HepG2 (cell line): ENCODE measurements around the gene UBE2B.

Source experiments
- MAZ ChIP-seq, 2 experiments: sonication (generic) in 1 of 2; formaldehyde crosslinking in 1 of 2; IDR thresholded peaks; 2 replicates each; pipeline versions ENCODE4 v1.5.0 to v1.6.1; 2012 to 2020; ENCODE audit warnings: low read depth in 2 of 2, mild to moderate bottlenecking in 2 of 2, borderline replicate concordance in 1 of 2, improper control_type of control experiment in 1 of 2, low read length in 1 of 2, missing genetic modification reagents in 1 of 2, moderate library complexity in 1 of 2
- ZNF20 ChIP-seq: sonication (generic); formaldehyde crosslinking; IDR thresholded peaks from 2 replicates; pipeline ENCODE4 v1.4.0; 2020; ENCODE audit warnings: mild to moderate bottlenecking, moderate library complexity, missing genetic modification reagents
- TF ChIP-seq, protein P1 (sequence below): sonication (generic); formaldehyde crosslinking; IDR thresholded peaks from 2 replicates; pipeline ENCODE4 v1.5.0; 2020; ENCODE audit warnings: mild to moderate bottlenecking, missing genetic modification reagents, moderate library complexity
- TF ChIP-seq, protein P2 (sequence below), 2 experiments: IDR thresholded peaks; 2 replicates each; pipeline ENCODE4 v1.6.1; 2011 to 2012; ENCODE audit warnings: low read length in 2 of 2, borderline replicate concordance in 1 of 2, low read depth in 1 of 2, mild to moderate bottlenecking in 1 of 2, moderate library complexity in 1 of 2

- no peak for TF ChIP-seq MAZ (IDR thresholded peaks at IDR 0.05; ENCODE audit: borderline replicate concordance, low read depth, low read length)
- TF ChIP-seq MAZ (CRISPR knock-in tag; IDR thresholded peaks at IDR 0.05; ENCODE audit: low read depth): no peak
- TF ChIP-seq ZNF20 (CRISPR knock-in tag): no peak
- TF ChIP-seq, protein P1, sequence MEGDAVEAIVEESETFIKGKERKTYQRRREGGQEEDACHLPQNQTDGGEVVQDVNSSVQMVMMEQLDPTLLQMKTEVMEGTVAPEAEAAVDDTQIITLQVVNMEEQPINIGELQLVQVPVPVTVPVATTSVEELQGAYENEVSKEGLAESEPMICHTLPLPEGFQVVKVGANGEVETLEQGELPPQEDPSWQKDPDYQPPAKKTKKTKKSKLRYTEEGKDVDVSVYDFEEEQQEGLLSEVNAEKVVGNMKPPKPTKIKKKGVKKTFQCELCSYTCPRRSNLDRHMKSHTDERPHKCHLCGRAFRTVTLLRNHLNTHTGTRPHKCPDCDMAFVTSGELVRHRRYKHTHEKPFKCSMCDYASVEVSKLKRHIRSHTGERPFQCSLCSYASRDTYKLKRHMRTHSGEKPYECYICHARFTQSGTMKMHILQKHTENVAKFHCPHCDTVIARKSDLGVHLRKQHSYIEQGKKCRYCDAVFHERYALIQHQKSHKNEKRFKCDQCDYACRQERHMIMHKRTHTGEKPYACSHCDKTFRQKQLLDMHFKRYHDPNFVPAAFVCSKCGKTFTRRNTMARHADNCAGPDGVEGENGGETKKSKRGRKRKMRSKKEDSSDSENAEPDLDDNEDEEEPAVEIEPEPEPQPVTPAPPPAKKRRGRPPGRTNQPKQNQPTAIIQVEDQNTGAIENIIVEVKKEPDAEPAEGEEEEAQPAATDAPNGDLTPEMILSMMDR: no peak
- TF ChIP-seq, protein P2, sequence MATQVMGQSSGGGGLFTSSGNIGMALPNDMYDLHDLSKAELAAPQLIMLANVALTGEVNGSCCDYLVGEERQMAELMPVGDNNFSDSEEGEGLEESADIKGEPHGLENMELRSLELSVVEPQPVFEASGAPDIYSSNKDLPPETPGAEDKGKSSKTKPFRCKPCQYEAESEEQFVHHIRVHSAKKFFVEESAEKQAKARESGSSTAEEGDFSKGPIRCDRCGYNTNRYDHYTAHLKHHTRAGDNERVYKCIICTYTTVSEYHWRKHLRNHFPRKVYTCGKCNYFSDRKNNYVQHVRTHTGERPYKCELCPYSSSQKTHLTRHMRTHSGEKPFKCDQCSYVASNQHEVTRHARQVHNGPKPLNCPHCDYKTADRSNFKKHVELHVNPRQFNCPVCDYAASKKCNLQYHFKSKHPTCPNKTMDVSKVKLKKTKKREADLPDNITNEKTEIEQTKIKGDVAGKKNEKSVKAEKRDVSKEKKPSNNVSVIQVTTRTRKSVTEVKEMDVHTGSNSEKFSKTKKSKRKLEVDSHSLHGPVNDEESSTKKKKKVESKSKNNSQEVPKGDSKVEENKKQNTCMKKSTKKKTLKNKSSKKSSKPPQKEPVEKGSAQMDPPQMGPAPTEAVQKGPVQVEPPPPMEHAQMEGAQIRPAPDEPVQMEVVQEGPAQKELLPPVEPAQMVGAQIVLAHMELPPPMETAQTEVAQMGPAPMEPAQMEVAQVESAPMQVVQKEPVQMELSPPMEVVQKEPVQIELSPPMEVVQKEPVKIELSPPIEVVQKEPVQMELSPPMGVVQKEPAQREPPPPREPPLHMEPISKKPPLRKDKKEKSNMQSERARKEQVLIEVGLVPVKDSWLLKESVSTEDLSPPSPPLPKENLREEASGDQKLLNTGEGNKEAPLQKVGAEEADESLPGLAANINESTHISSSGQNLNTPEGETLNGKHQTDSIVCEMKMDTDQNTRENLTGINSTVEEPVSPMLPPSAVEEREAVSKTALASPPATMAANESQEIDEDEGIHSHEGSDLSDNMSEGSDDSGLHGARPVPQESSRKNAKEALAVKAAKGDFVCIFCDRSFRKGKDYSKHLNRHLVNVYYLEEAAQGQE (IDR thresholded peaks at IDR 0.05; ENCODE audit: borderline replicate concordance in 1 of 2, low read depth in 1 of 2, low read length in 2 of 2): no peak
Observed at GRCh38 chr5:134370311-134370870, 978 bp upstream of the UBE2B start.
